ENCODE data around the gene BAHCC1.

Gene BAHCC1

DNA sequence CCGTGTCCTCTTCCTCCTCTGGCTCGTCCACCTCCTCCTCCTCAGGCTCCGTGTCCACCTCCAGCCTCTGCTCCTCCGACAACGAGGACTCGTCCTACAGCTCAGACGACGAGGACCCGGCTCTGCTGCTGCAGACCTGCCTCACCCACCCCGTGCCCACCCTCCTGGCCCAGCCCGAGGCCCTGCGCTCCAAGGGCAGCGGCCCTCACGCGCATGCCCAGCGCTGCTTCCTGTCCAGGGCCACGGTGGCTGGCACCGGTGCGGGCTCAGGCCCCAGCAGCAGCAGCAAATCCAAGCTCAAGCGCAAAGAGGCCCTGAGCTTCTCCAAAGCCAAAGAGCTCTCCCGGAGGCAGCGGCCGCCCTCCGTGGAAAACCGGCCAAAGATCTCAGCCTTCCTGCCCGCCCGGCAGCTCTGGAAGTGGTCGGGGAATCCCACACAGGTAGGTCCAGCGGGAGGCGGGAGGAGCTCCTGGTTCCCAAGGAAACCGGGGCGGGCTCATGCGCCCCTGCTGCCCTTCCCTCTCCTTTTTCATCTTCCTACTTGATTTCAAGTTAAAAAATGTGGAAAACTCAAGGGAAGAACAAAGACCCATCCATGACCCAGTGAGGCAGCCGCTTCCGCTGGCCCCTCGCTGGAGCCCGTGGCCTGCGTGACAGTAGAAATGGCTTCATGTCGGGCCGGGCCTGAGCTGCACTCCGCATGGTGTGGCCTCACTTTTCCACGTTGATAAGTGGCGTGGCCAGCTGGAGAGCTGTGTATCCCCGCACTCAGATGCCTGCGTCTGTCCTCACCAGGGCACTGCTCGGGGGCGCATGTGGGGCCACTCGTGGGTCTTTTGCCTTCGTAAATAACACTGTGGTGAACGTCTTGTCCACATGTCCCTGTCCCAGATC, 66.6 kb downstream of the BAHCC1 start:
- no peak for DNase-seq (ENCODE audit: low read depth, low spot score)

GRCh38 chr17:81462506-81463125, 67.4 kb downstream of the BAHCC1 start:
- no peak for DNase-seq (ENCODE audit: low read depth, low spot score)

DNA sequence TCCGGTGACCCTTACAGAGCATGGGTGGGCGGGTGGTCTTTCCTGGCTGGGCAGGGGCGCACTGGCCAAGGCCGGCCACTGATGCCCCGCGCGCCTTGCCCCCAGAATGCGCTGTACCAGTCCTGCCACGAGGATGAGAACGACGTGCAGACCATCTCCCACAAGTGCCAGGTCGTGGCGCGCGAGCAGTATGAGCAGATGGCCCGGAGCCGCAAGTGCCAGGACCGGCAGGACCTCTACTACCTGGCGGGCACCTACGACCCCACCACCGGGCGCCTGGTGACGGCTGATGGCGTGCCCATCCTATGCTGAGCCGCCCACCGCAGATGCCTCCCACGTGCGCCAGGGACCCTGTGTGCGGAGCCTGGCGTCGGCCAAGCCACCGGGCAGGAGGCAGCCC, 68.2 kb downstream of the BAHCC1 start:
- no peak for DNase-seq (ENCODE audit: low read depth, low spot score)

DNA sequence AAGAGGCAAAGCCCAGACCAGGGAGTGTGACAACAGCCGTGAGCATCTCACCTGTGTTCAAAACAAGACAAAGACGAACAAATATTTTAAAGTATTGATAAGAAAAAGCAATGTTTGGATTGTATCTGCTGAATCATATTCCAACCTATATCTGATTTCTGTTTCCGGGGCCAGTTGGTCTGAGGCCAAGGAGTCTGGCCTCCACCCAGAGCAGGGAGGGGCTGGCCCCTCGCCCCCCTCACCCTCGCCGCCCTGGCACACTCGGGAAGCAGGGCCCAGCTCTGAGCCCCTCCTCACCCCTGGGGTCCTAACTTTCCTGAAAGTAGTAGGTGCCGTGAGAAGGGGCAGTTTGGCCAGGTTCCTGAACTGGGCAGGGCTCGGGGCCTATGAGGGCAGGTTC, 69.3 kb downstream of the BAHCC1 start:
- no peak for DNase-seq (ENCODE audit: low read depth, low spot score)

GRCh38 chr17:81465910-81466309, 70.7 kb downstream of the BAHCC1 start:
- DNase-seq (ENCODE audit: low read depth, low spot score), result no peak

GRCh38 chr17:81466564-81467472, 71.6 kb downstream of the BAHCC1 start:
- DNase-seq (ENCODE audit: low read depth, low spot score), result no peak

GRCh38 chr17:81468111-81468769, 73.0 kb downstream of the BAHCC1 start:
- DNase-seq (ENCODE audit: low read depth, low spot score), result no peak

DNA sequence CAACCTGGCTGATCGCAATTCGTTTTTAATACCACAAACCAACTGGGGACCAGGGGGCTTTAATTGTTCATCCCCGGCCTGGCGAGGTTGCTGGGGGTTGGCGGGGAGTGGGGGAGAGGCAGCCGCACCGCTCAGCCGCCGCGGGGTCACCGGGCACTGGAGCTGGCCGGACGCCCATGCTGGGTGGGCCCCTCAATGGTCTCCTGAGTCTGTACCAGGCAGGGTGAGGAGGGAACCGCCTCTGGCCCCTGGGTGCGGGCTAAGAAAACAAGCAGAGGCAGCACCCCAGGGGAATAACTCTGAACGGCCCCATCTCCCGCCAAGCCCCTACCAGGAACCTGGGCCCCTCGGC, 73.5 kb downstream of the BAHCC1 start:
- DNase-seq (ENCODE audit: low read depth, low spot score), result no peak

DNA sequence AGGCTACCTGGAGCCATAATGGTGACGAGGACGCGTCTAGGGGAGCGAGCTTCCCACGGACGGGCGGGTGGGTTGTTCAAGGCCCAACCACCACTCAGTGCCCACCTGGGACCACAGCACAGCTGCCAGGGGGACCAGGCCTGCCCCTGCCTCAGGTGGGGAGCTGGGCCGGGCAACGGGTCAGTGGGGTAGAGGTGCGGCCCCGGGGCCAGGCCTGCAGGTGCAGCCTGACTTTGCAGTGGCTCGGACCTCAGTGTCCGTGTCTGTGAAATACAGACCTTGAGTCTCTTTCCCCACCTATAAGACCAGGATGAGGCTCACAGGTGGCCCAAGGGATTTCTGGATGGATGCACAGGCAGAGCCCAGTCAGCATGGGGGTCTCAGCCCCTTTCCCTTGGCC, 74.0 kb downstream of the BAHCC1 start:
- no peak for DNase-seq (ENCODE audit: low read depth, low spot score)

DNA sequence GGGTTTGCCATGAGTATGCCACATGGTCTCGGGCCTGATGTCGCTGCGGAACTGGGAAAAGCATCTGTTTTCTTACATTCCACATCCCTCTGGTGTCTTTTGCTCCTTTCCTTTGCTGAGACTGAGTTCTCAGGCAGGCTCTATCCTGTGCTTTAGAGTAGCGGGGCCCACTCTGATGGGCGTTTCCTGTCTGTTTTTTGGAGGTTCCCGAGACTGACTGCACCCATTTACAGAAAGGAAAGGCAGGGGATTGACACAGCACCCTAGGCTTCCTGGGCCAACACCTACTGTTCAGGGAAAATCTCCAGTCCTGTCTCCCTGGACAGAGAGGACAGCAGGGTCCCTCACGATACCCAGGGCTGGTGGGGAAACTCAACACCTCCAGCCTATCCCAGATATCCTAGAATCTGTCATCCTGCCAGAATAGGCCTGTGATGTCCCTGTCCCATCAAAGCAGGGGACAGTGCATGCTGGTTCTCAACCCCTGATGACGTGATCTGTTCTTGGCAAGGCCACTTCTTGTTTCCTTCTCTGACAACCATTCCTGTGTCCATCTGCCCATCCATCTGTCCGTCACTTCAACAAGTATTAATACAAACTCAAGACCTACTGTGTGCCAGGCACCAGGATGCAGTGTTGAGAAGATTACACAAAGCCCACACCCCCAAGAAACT, 75.2 kb downstream of the BAHCC1 start:
- DNase-seq (ENCODE audit: low read depth, low spot score), result no peak

- DNase-seq (ENCODE audit: low read depth, low spot score), result no peak
Observed at GRCh38 chr17:81470944-81471817, 75.9 kb downstream of the BAHCC1 start.

DNA sequence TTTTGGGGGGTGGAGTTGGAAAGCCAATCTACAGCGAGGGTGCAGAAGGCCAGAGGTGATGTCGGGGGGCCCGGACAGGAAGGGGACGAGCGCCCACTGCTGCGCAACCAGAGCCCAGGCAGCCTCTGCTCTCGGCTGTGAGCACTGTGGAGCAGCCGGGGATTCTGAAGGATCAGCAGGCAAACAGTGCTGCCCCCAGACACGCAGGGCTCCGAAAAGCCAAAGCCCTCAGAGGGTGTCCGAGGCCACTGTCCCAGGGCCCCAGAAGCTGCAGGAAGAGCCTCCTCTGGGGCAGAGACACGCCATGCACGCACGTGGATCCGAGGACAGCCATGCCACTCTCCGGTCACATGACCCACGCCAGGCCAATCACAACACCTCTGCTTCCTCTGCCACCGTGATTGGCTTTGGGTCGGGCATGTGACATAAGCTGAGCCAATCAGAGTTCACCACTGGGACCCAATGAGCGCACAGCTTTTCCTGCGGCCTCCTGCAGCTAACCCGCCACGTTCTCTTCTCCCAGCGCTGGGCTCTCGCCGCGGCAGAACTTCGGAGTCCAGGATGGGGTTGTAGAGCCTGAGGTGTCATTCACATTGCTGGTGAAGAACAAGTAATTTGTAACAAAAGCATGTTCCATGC, 76.7 kb downstream of the BAHCC1 start:
- DNase-seq (ENCODE audit: low read depth, low spot score), result peak; percentile 78

DNA sequence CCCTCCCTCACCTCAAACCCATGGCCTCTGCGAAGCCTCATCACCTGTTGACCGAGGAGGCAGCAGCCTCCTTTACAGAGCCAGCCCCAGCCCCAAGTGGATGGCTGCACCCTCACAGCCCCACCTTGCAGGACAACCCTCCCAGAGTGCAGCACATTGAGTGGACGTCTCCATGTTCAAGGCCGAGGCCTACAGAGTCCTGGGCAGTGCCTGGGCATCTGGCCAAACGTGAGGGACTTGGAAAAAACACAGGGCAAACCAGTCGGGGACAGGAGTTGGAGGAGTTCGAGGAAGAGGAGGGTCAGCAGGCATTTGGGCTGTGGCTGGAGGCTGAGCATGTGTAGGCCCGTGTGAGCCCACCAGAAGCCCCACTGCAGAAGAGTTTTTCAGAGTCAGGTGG, 77.8 kb downstream of the BAHCC1 start:
- DNase-seq (ENCODE audit: low read depth, low spot score), result no peak

DNA sequence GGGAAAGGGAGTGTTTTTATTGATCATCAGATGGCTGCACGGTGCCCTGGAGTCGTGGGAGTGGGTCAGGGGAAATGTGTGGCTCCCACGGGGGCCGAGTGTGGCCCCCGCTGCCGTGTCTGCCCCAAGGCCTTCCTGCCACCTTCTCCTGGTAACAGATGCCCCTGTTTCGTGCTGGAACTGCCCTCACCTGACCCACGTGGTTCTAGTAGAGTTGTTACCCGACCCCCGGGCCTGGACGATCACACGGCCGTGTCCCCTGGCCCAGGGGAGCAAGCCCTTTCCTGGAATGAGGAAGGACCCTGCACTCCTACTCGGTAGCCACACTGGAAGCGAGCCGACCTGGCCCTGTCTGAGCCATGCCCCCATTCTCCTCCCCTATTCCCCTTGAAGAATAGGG, 79.7 kb downstream of the BAHCC1 start:
- no peak for DNase-seq (ENCODE audit: low read depth, low spot score)

DNA sequence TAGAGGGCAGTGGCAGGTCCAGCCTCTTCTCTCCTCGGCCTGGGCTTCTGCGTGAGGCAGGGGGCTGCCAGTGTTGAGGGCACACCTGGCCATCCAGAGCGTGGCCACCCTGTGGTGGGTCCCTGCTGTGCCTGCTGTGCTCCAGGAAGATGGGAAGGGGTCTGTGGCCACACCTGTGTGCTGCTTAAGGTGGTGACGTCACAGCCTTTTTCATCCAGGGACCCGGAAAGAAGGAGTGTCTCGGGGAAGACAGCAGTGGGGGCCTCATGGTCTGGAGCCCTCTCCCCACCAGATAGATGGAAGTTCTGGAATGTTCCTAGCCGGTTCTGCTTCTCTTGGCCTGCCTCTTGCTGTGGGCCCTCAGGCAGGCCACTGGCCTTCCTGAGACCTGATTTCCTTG, 80.8 kb downstream of the BAHCC1 start:
- no peak for DNase-seq (ENCODE audit: low read depth, low spot score)

DNA sequence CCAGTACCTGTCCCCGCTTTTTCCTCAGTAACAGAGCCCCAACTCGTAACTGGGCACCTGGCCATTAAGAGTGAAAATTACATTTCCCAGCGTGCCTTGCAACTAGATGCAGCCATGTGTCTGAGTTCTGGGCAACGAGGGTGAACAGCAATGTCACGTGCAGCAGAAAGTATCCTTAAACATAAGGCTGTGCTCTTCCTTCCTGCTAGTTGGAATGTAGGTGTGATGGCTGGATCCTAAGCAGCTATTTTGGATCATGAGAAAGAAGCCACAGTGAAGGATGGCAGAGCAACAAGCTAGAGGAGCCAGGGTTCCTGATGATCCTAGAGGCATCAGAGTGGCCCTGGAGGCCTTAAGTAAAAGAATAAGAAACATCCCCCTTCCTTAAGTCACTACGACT, 81.4 kb downstream of the BAHCC1 start:
- no peak for DNase-seq (ENCODE audit: low read depth, low spot score)

DNA sequence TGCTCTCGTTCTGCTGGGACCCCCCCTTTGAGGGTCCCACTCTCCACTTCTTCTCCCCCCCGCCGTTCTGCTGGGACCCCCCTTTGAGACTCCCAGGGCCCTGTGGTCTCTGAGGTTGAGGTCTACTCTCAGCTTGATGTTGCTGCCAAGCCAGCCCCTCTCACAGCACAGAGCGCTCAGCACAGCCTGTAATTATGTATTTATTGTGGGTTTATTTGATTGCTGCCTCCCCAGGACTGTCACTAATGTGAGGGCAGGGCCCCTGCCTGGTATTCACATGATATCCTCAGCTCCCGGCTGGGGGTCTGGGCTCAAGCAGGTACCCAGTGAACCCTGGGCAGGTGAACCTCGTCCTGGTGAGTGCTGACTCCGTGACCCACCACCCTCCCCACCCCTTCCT, 81.9 kb downstream of the BAHCC1 start:
- no peak for DNase-seq (ENCODE audit: low read depth, low spot score)

- DNase-seq (ENCODE audit: low read depth, low spot score), result no peak
Observed at GRCh38 chr17:81478119-81478518, 82.9 kb downstream of the BAHCC1 start.

- no peak for DNase-seq (ENCODE audit: low read depth, low spot score)
Observed at GRCh38 chr17:81479175-81480071, 84.2 kb downstream of the BAHCC1 start.
